GM19468 (cell line): ENCODE data around the gene NTF3.

Experiments used
- ATAC-seq: cut with Tn5 transposase; IDR thresholded peaks from one replicate; pipeline ENCODE4 v1.9.1; 2021; ENCODE audit warnings: mild to moderate bottlenecking, moderate library complexity, moderate number of reproducible peaks; ENCODE audit not compliant: unreplicated experiment; ENCODE audit errors: extremely low read depth

NTF3 gene

GRCh38 chr12:5507944-5508343 lies 76.0 kb downstream of the NTF3 start:
- no peak for ATAC-seq

GRCh38 chr12:5509102-5509501 lies 77.2 kb downstream of the NTF3 start:
- no peak for ATAC-seq

- no peak for ATAC-seq
These were observed 77.6 kb downstream of the NTF3 start for GRCh38 chr12:5509557-5509956.

- no peak for ATAC-seq
These were observed 78.4 kb downstream of the NTF3 start for GRCh38 chr12:5510251-5510805.

GRCh38 chr12:5511256-5511643 lies 79.3 kb downstream of the NTF3 start:
- no peak for ATAC-seq

- ATAC-seq = no peak
These were observed 80.0 kb downstream of the NTF3 start for GRCh38 chr12:5511644-5512600.

- ATAC-seq = no peak
These were observed 80.7 kb downstream of the NTF3 start for GRCh38 chr12:5512601-5512970.

GRCh38 chr12:5513406-5513805 lies 81.5 kb downstream of the NTF3 start:
- ATAC-seq = no peak

- ATAC-seq = no peak
These were observed 82.1 kb downstream of the NTF3 start for GRCh38 chr12:5514016-5514415.

- ATAC-seq = no peak
These were observed 82.6 kb downstream of the NTF3 start for GRCh38 chr12:5514545-5514944.

GRCh38 chr12:5515458-5515857 lies 83.5 kb downstream of the NTF3 start:
- no peak for ATAC-seq

- no peak for ATAC-seq
These were observed 84.7 kb downstream of the NTF3 start for GRCh38 chr12:5516371-5517241.

- ATAC-seq = no peak
These were observed 86.9 kb downstream of the NTF3 start for GRCh38 chr12:5518584-5519365.

- no peak for ATAC-seq
These were observed 88.1 kb downstream of the NTF3 start for GRCh38 chr12:5520037-5520436.

GRCh38 chr12:5520831-5521230 lies 88.9 kb downstream of the NTF3 start:
- no peak for ATAC-seq

GRCh38 chr12:5521456-5522325 lies 89.8 kb downstream of the NTF3 start:
- no peak for ATAC-seq

GRCh38 chr12:5522432-5523335 lies 90.8 kb downstream of the NTF3 start:
- ATAC-seq = no peak
